Activated CD8-positive, alpha-beta memory T cell treated with anti-CD3 and anti-CD28 coated beads, Interleukin-2, amount 50 U/mL, for 24 hours (primary cell): ENCODE data around the gene OSBPL6.
"Not testable (repeated sequence)": the region's sequence is repeated elsewhere in the genome, so short reads cannot be mapped to it uniquely, and the experiment has no call there.

Experiments
- DNase-seq: peaks from one replicate; pipeline ENCODE4 v3.0.0-alpha.2; 2020; ENCODE audit errors: extremely low read depth

The OSBPL6 gene

GRCh38 chr2:178193823-178194599 is at the start of gene OSBPL6:
Gene OSBPL6 (plus strand): TSS chr2:178194512. CDS start chr2:178306185, 111,673 bp downstream.
- DNase-seq, result no peak

DNA sequence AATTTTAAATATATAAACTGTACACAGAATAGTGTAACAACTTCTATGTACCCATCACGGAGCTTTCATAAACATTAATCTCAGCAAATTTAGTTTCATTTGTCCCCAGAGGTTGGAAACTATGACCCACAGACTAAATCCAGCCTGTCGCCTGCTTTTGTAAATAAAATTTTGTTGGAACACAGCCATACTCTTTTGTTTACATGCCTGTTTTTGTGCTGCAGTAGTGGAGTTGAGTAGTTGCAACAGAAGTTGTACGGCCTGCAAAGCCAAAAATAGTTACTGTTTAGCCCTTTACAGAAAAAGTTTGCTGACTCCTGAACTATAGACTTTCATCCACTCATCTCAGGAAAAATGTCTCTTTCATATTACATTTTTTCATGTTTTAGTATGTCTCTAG is 42.3 kb upstream of the OSBPL6 start:
- DNase-seq, result no peak

GRCh38 chr2:178152542-178152941 is 41.8 kb upstream of the OSBPL6 start:
- DNase-seq, result no peak

DNA sequence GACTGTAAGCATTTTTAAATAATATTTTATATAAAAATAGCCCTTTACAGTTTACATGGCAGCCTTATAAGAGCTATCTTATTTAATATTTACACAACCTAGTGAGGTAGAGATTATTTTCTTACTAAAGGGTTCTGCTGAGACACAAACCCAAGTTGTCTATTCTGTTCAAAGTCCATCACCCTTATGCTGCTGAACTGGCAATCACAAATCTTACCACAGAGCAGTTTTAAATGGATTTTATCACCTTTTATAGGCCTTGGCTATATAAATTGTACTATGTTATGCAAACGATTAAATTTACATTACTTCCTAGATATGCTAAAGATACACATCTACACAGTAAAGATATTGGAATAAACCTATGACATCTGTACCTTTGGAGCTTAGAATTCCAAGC is 41.3 kb upstream of the OSBPL6 start:
- no peak for DNase-seq

DNA sequence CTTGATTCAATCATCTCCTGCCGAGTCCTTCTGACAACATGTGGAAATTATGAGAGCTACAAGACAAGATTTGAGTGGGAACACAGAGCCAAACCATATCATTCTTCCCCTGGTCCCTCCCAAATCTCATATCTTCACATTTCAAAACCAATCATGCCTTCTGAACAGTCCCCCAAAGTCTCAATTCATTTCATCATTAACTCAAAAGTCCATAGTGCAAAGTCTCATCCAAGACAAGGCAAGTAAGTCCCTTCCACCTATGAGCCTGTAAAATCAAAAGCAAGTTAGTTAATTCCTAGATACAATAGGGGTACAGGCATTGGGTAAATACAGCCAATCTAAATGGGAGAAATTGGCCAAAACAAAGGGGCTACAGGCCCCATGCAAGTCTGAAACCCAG is 40.4 kb upstream of the OSBPL6 start:
- not testable (repeated sequence) for DNase-seq

- DNase-seq, result no peak
Measured at GRCh38 chr2:178155524-178155923, 38.8 kb upstream of the OSBPL6 start.

- no peak for DNase-seq
Measured at GRCh38 chr2:178157574-178157973, 36.7 kb upstream of the OSBPL6 start.

DNA sequence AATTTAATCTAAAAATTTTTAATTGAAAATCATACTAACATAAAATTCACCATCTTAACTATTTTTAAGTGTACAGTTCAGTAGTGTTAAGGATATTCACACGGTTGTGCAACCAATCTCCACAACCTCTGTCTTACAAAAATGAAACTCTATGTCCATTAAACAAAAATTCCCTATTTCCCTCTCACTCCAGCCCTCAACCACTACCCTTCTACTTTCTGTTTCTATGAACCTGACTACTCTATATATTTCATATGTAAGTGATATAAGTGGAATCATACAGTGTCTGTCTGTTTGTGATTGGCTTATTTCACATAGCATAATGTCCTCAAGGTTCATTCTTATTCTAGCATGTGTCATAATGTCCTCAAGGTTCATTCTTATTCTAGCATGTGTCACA is 34.3 kb upstream of the OSBPL6 start:
- no peak for DNase-seq

DNA sequence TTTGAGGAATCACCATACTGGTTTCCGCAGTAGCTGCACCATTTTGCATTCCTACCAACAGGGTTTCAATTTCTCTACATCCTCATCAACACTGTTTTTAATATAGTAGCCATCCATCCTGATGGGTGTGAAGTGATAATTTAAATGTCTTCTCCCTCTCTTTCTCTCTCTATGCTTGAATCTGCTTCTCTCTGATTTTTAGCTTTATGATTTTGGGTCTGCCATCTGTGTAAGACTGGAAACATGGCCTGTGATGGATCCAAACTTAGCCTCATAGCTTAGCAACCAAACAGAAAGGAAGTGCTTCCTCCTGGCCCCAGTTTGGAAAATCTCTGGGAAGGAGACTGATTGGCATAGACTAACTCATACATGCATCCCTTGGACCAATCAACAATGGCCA is 33.7 kb upstream of the OSBPL6 start:
- no peak for DNase-seq

- DNase-seq, result no peak
Measured at GRCh38 chr2:178163395-178163794, 30.9 kb upstream of the OSBPL6 start.

GRCh38 chr2:178163911-178164310 is 30.4 kb upstream of the OSBPL6 start:
- no peak for DNase-seq

DNA sequence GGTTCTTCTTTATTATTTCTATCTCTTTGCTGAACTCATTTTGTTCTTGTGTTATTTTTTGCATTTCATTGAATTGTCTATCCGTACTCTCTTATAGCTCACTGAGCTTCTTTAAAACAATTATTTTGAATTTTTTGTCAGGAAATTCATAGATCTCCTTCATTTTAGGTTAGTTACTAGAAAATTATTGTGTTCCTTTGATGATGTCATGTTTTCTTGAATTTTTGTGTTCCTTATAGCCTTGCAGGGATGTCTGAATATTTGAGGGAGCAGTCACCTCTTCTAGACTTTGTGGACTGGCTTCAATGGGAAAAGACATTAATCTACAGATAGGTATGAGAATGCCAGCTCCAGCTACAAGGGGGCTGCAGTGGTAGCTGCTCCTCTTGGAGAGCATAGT is 20.7 kb upstream of the OSBPL6 start:
- no peak for DNase-seq

- no peak for DNase-seq
Measured at GRCh38 chr2:178177066-178177679, 17.1 kb upstream of the OSBPL6 start.

DNA sequence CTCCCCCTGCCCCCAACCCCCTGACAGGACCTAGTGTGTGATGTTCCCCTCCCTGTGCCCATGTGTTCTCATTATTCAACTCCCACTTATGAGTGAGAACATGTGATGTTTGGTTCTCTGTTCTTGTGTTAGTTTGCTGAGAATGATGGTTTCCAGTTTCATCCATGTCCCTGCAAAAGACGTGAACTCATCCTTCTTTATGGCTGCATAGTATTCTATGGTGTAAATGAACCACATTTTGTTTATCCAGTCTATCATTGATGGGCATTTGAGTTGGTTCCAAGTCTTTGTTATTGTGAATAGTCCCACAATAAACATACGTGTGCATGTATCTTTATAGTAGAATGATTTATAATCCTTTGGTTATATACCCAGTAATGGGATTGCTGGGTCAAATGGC is 13.7 kb upstream of the OSBPL6 start:
- not testable (repeated sequence) for DNase-seq

DNA sequence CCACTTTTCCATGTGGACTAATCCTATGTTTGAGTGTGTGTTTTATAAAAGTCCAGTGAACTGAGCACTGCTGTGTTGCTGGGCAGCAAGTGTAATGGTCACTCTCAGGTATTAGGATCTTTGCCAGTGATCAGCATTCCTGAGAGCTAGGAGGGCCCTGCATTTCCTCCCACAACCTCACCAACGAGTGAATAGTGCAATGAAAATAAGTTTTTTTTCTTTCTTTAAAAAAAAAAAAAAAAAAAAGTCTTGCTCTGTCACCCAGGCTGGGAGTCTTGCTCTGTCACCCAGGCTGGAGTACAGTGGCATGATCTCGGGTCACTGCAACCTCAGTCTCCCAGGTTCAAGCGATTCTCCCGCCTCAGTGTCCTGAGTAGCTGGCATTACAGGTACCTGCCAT is 6.5 kb upstream of the OSBPL6 start:
- DNase-seq, result no peak

- DNase-seq, result no peak
Measured at GRCh38 chr2:178188466-178188865, 5.8 kb upstream of the OSBPL6 start.

DNA sequence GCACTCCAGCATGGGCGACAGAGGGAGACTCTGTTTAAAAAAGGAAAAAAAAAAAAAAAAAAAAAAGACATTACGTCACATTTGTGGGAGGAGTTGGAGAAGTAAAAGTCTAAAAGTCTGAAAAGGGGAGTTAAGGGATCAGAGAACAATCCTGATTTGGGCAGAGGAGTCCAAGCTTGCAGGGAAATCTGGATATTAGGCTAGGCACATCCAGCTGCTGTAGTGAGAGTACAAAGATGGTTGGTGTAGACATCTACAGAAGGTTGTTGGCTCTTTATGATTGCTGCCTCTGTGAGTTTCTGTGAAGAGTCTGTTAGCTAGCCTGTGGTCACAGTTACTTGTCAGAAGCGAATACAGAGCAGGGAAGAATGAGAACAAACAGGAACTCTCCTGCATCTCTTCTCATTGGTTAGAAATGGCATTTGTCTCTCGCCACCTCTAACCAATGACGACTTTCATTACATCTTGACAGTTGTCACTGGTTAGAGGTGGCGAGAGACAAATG is 3.3 kb upstream of the OSBPL6 start:
- no peak for DNase-seq

GRCh38 chr2:178191511-178191910 is 2.8 kb upstream of the OSBPL6 start:
- DNase-seq, result no peak

- no peak for DNase-seq
Measured at GRCh38 chr2:178193496-178193822, 853 bp upstream of the OSBPL6 start.

DNA sequence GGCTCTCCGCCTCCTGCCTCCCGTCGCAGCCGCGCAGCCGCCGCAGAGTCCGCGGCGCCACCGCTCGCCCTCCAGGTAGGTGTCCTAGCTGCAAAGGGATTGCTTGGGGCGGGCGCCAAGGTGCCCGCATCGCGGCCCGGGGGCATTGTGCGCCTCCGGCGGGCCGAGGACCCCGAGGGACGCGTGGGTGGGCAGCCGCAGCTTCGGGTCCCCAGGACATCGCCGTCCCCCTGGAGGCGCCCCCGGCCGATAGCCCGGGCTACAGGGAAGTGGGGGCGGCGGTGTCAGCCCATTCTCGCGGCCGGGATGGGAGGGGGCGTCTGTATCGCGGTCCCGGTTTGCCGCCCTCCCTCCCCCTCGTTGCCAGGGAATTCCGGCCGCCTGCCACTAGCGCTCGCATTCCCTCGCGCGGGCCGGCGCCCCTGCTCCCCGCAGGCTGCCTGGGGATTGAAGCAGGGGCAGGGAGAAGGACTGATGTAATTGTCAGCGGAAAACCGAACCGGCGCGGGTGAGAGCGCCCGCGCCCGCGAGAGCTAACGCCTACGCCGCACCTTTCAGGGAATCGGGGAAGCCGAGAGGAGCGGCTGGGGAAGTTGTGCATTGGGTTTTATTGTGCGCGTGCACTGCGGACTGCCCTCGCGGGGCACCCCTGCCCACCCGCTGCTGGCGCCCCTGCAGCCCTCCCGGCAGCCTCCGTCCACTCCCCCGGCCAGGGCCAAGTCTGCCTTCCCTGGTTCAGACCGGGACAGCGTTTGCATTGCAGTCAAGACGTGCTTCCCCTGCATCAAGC is 483 bp downstream of the OSBPL6 start:
- DNase-seq, result no peak

DNA sequence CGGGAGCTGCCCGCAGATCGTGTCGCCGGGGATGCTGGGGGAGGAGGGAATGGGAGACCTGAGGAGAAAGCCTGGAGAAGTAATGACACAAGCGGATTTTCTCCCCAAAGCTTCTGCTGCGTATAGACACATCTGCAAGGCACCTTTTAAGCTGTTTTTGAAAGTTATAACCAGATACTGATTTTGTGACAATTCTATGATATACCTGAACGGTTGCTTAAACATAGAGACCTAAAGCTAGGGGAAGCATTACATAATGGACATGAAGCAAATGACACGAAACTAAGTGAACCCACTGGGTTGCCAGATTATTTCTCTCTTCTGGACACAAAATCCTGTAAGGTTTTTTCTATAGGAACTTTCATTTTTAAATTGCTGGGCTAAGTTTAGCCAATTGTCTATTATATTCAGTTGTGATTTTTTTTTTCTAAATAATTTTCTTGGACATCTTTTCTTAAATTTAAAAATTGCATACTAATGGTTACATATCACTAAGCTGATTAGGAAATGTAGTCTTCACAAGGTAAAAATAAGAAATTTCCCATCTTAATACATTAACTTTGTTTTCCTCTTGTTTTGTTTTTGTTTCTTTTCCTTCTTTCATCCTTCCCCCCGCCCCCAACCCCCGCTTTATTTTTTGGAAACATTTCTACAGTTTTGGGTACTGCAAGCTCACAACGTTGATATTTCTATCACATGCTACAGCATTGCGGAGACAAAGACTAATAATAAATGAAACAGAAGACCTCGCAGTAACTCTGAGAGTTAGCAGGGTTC is 1.3 kb downstream of the OSBPL6 start:
- no peak for DNase-seq

- DNase-seq, result no peak
Measured at GRCh38 chr2:178197791-178198190, 3.5 kb downstream of the OSBPL6 start.
